Osteoblast (primary cell): ENCODE measurements around the gene GAPVD1. TPM values are rescaled to one million over a fixed set of nuclear protein-coding genes. Genes with fewer than 3 reads are reported as not detected.
A peak's percentile ranks its signal among the peaks of the same experiment; 100 is the strongest.

Experiments used
- DNase-seq: peaks from one replicate; pipeline ENCODE4 v3.0.0; 2011; ENCODE audit warnings: low spot score, mixed read lengths; ENCODE audit not compliant: insufficient read length; ENCODE audit errors: missing footprints
- H2AFZ ChIP-seq: 2 replicates; pipeline ENCODE4 v1.6.0; 2011; ENCODE audit warnings: mild to moderate bottlenecking, low read length
- H3K27ac ChIP-seq: 2 replicates; pipeline ENCODE4 v1.5.1; 2011; ENCODE audit warnings: mild to moderate bottlenecking, low read depth, low read length, moderate library complexity
- H3K27me3 ChIP-seq: 2 replicates; pipeline ENCODE4 v1.6.0; 2012; ENCODE audit warnings: mild to moderate bottlenecking, control low read depth, inconsistent platforms, low read length, moderate library complexity; ENCODE audit not compliant: insufficient read depth
- H3K36me3 ChIP-seq: 2 replicates; pipeline ENCODE4 v1.5.1; 2011; ENCODE audit warnings: mild to moderate bottlenecking, low read length, control low read depth, moderate library complexity; ENCODE audit not compliant: insufficient read depth
- H3K4me1 ChIP-seq: 2 replicates; pipeline ENCODE4 v1.5.1; 2011; ENCODE audit warnings: mild to moderate bottlenecking, low read length, control low read depth, moderate library complexity; ENCODE audit not compliant: insufficient read depth
- H3K4me2 ChIP-seq: 2 replicates; pipeline ENCODE4 v1.6.0; 2011; ENCODE audit warnings: mild to moderate bottlenecking, low read length; ENCODE audit not compliant: insufficient read depth
- H3K4me3 ChIP-seq: fragments of 200-600 bp; sonication (generic); 3 replicates; pipeline ENCODE4 v1.5.1; 2012; ENCODE audit warnings: mild to moderate bottlenecking, low read length, inconsistent platforms; ENCODE audit not compliant: insufficient read depth
- H3K79me2 ChIP-seq: 2 replicates; pipeline ENCODE4 v1.6.0; 2012; ENCODE audit warnings: mild to moderate bottlenecking, low read length, control low read depth, inconsistent platforms; ENCODE audit not compliant: insufficient read depth
- H3K9me3 ChIP-seq: 2 replicates; pipeline ENCODE4 v1.5.1; 2011; ENCODE audit warnings: low read depth, low read length, control low read depth
- H4K20me1 ChIP-seq: 2 replicates; pipeline ENCODE4 v1.6.0; 2012; ENCODE audit warnings: mild to moderate bottlenecking, low read length, control low read depth; ENCODE audit not compliant: insufficient read depth
- CTCF ChIP-seq: IDR thresholded peaks from 2 replicates; pipeline ENCODE4 v1.5.1; 2011; ENCODE audit warnings: mild to moderate bottlenecking, low read depth, low read length, moderate library complexity; ENCODE audit errors: extremely low read depth
- total RNA-seq: library from RNA; depleted of rRNA; stranded (reverse); fragments of >200 nt; gene quantifications from 2 replicates; pipeline ENCODE4 v1.2.3, GENCODE V29; 2012

GAPVD1 gene
- total RNA-seq, 1 donor = 80.3 TPM

- Histone ChIP-seq H3K4me3 (no peak overlapping the region), H3K27ac (no peak overlapping the region), H3K36me3 (peaks cover 9% of the 10 kb centered on the region), H3K4me2 (no peak overlapping the region), H3K4me1 (no peaks in the 10 kb centered on the region), H3K27me3 (no peaks in the 10 kb centered on the region), H4K20me1 (peaks cover 47% of the 10 kb centered on the region), H3K9me3 (no peaks in the 10 kb centered on the region), H2AFZ (no peak overlapping the region), H3K79me2 (peaks cover 82% of the 10 kb centered on the region)
- no peak for TF ChIP-seq CTCF
- peak; percentile 35 for DNase-seq
Observed at GRCh38 chr9:125293134-125293533, 31.5 kb downstream of the GAPVD1 start.

GRCh38 chr9:125295657-125296056 is 34.0 kb downstream of the GAPVD1 start:
- Histone ChIP-seq H3K4me3 (no peak overlapping the region), H3K9me3 (no peaks in the 10 kb centered on the region), H2AFZ (no peak overlapping the region), H3K36me3 (peaks cover 8% of the 10 kb centered on the region), H4K20me1 (peaks cover 30% of the 10 kb centered on the region), H3K79me2 (peaks cover 57% of the 10 kb centered on the region), H3K4me2 (no peak overlapping the region), H3K4me1 (no peaks in the 10 kb centered on the region), H3K27ac (no peak overlapping the region), H3K27me3 (no peaks in the 10 kb centered on the region)
- no peak for DNase-seq
- no peak for TF ChIP-seq CTCF

GRCh38 chr9:125296843-125297372 is 35.3 kb downstream of the GAPVD1 start:
- Histone ChIP-seq H3K9me3 (no peaks in the 10 kb centered on the region), H3K4me3 (no peak overlapping the region), H3K4me1 (no peaks in the 10 kb centered on the region), H3K27ac (no peak overlapping the region), H3K36me3 (peaks cover 15% of the 10 kb centered on the region), H3K27me3 (no peaks in the 10 kb centered on the region), H3K4me2 (no peak overlapping the region), H3K79me2 (peaks cover 45% of the 10 kb centered on the region), H4K20me1 (peaks cover 22% of the 10 kb centered on the region), H2AFZ (no peak overlapping the region)
- no peak for TF ChIP-seq CTCF
- DNase-seq = no peak

- DNase-seq = no peak
- H3K27ac ChIP-seq = no peak overlapping the region
- H3K4me1 ChIP-seq = no peaks in the 10 kb centered on the region
- no peak for TF ChIP-seq CTCF
- no peaks in the 10 kb centered on the region for H3K27me3 ChIP-seq
- H3K9me3 ChIP-seq = no peaks in the 10 kb centered on the region
- peaks cover 14% of the 10 kb centered on the region for H4K20me1 ChIP-seq
- H3K79me2 ChIP-seq = peaks cover 40% of the 10 kb centered on the region
- peaks cover 25% of the 10 kb centered on the region for H3K36me3 ChIP-seq
- no peak overlapping the region for H2AFZ ChIP-seq
- no peak overlapping the region for H3K4me2 ChIP-seq
- H3K4me3 ChIP-seq = no peak overlapping the region
Observed at GRCh38 chr9:125297917-125298316, 36.3 kb downstream of the GAPVD1 start.
